CD14-positive monocyte (primary cell): ENCODE results near the gene LHX4. TPM values are rescaled to one million over a fixed set of nuclear protein-coding genes. Genes with fewer than 3 reads are reported as not detected.

ENCODE experiments used
- DNase-seq, 3 donors: peaks; one replicate each; pipeline ENCODE4 v3.0.0-alpha.2; 2011 to 2022
- H2AFZ ChIP-seq: 2 replicates; pipeline ENCODE4 v1.6.0; 2012; ENCODE audit warnings: mild to moderate bottlenecking, low read depth, low read length, inconsistent platforms; ENCODE audit not compliant: insufficient read depth, poor library complexity, severe bottlenecking
- H3K27ac ChIP-seq, 2 donors: 1 replicate in 1 of 2; 2 replicates in 1 of 2; pipeline ENCODE4 v1.5.1; 2012 to 2013; ENCODE audit warnings: low read length in 2 of 2, control low read depth in 1 of 2, inconsistent platforms in 1 of 2, low read depth in 1 of 2, mild to moderate bottlenecking in 1 of 2
- H3K27me3 ChIP-seq, 2 donors: one replicate each; pipeline versions ENCODE4 v1.6.0 to v1.6.1; 2011 to 2013; ENCODE audit warnings: low read length in 2 of 2; ENCODE audit not compliant: control insufficient read depth in 2 of 2, insufficient read depth in 2 of 2
- H3K36me3 ChIP-seq, 2 donors: replicated peaks in 1 of 2; 1 replicate in 1 of 2; 2 replicates in 1 of 2; pipeline versions ENCODE4 v1.5.1 to v1.6.1; 2012 to 2013; ENCODE audit warnings: low read length in 2 of 2, control low read depth in 1 of 2, inconsistent platforms in 1 of 2, mild to moderate bottlenecking in 1 of 2; ENCODE audit not compliant: insufficient read depth in 2 of 2, control insufficient read depth in 1 of 2
- H3K4me1 ChIP-seq, 2 donors: 1 replicate in 1 of 2; 2 replicates in 1 of 2; pipeline versions ENCODE4 v1.5.1 to v1.6.1; 2012 to 2013; ENCODE audit warnings: low read length in 2 of 2, control low read depth in 1 of 2, inconsistent platforms in 1 of 2, mild to moderate bottlenecking in 1 of 2, moderate library complexity in 1 of 2; ENCODE audit not compliant: insufficient read depth in 2 of 2, control insufficient read depth in 1 of 2
- H3K4me2 ChIP-seq: replicated peaks from 2 replicates; pipeline ENCODE3; 2012; ENCODE audit warnings: low read length, moderate library complexity, mild to moderate bottlenecking; ENCODE audit not compliant: poor library complexity, severe bottlenecking; ENCODE audit errors: extremely low read depth
- H3K4me3 ChIP-seq, 3 experiments: fragments of 200-600 bp in 1 of 3; sonication (generic) in 1 of 3; replicated peaks in 1 of 3; 1 replicate in 2 of 3; 2 replicates in 1 of 3; pipeline ENCODE4 v1.5.1; 2011 to 2013; ENCODE audit warnings: low read length in 3 of 3, mild to moderate bottlenecking in 3 of 3, control low read depth in 2 of 3, low read depth in 2 of 3, inconsistent platforms in 1 of 3, moderate library complexity in 1 of 3
- H3K79me2 ChIP-seq: 2 replicates; pipeline ENCODE4 v1.6.0; 2012; ENCODE audit warnings: mild to moderate bottlenecking, control low read depth, inconsistent platforms, low read length, moderate library complexity; ENCODE audit not compliant: insufficient read depth
- H3K9ac ChIP-seq: 2 replicates; pipeline ENCODE4 v1.6.0; 2017; ENCODE audit warnings: low read length, mild to moderate bottlenecking; ENCODE audit not compliant: insufficient read depth, poor library complexity, severe bottlenecking
- H3K9me3 ChIP-seq, 2 donors: replicated peaks in 1 of 2; 1 replicate in 1 of 2; 2 replicates in 1 of 2; pipeline versions ENCODE4 v1.5.1 to v1.6.1; 2012 to 2013; ENCODE audit warnings: low read length in 2 of 2, control low read depth in 1 of 2; ENCODE audit not compliant: control insufficient read depth in 1 of 2, insufficient read depth in 1 of 2
- H4K20me1 ChIP-seq: 2 replicates; pipeline ENCODE4 v1.6.0; 2012; ENCODE audit warnings: mild to moderate bottlenecking, low read length, control low read depth, moderate library complexity; ENCODE audit not compliant: insufficient read depth
- H3K27ac Mint-ChIP-seq, 7 donors: one replicate each; pipeline ENCODE4 v1.8.0; 2020; ENCODE audit warnings: mild to moderate bottlenecking in 7 of 7, mixed read lengths in 7 of 7, moderate library complexity in 6 of 7, inconsistent platforms in 2 of 7
- H3K27me3 Mint-ChIP-seq, 3 donors: one replicate each; pipeline ENCODE4 v1.8.0; 2021 to 2022; ENCODE audit warnings: low read depth in 3 of 3, mild to moderate bottlenecking in 3 of 3, mixed read lengths in 3 of 3, moderate library complexity in 3 of 3, inconsistent platforms in 1 of 3
- H3K36me3 Mint-ChIP-seq, 2 donors: one replicate each; pipeline ENCODE4 v1.8.0; 2020; ENCODE audit warnings: mixed read lengths in 2 of 2, inconsistent platforms in 1 of 2, mild to moderate bottlenecking in 1 of 2
- H3K4me1 Mint-ChIP-seq: one replicate; pipeline ENCODE4 v1.8.0; 2020; ENCODE audit warnings: mild to moderate bottlenecking, mixed read lengths
- H3K4me3 Mint-ChIP-seq, 2 donors: one replicate each; pipeline ENCODE4 v1.8.0; 2020; ENCODE audit warnings: mild to moderate bottlenecking in 2 of 2, mixed read lengths in 2 of 2, moderate library complexity in 1 of 2
- H3K9me3 Mint-ChIP-seq, 7 donors: one replicate each; pipeline ENCODE4 v1.8.0; 2020 to 2022; ENCODE audit warnings: mixed read lengths in 7 of 7, mild to moderate bottlenecking in 6 of 7, moderate library complexity in 6 of 7, inconsistent platforms in 2 of 7
- WGBS: methylation state at CpG from one replicate; pipeline ENCODE4 v1.1.5; 2013; ENCODE audit warnings: missing lambda C conversion rate; ENCODE audit not compliant: insufficient coverage; 5-methylcytosine and 5-hydroxymethylcytosine counted together
- intact Hi-C, 2 donors: fragments of 100-400 bp; cut with micrococcal nuclease; formaldehyde crosslinking; loops; one replicate each; pipeline versions ENCODE4 v1.15.0 to v1.15.1; 2023
- polyA plus RNA-seq, 3 donors: library from polyadenylated mRNA; depleted of rRNA in 1 of 3; unstranded in 2 of 3; stranded (reverse) in 1 of 3; fragments of 300-500 nt in 2 of 3; fragments of >200 nt in 1 of 3; fragmentation: Illumina TruSeq in 2 of 3; gene quantifications; 1 replicate in 2 of 3; 2 replicates in 1 of 3; pipeline ENCODE4 v1.2.3, GENCODE V29; 2012 to 2021
- TF ChIP-seq, protein P1 (sequence below): fragments of 200-600 bp; IDR thresholded peaks from one replicate; pipeline ENCODE4 v1.8.0; 2022; ENCODE audit warnings: antibody characterized with exemption, mild to moderate bottlenecking

LHX4 gene
- polyA plus RNA-seq, 3 donors, result not detected

DNA sequence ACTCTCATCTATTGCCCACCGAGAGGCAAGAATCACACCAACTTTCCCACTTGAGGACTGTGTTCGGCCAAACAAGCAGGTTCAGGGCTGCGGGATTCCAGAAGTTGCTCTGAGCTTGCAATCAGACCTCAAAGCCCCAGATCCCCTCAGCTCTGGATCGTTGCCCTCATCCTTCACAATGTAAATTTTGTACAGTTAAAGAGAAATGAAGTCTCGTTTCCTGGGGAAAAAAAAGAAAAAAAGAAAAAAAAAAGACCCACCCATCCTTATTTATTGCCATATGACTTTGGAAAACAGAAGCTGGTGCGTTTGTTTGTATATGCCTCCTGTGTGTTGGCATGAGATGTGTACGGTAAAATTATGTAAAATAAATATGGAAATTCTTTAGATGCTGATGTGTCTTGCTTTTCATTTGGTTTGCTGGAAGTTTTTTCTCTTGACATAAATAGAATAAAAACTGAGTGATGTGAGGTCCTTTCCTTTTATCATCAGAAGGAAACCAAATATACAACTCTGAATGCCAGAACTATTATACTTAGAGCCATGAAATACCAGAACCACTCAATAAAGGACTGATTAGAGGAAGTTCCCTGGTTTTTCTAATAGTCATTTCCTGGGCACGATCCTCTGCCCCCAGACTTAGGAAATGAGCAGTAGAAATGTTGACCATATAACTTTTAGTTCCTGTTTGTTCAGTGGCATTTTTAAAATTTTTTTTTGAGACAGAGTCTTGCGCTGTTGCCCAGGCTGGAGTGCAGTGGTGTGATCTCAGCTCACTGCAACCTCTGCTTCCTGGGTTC lies 48.7 kb downstream of the LHX4 start:
- Mint-ChIP-seq H3K36me3 (peaks cover 20 to 45% of the 10 kb centered on the region in 2 donors), H3K9me3 (peaks cover 0 to 3% (median 0%) of the 10 kb centered on the region in 7 donors), H3K4me3 (peak overlapping the region; percentile 45 to 76), H3K27ac (peak overlapping the region; percentile 89 to 97 (median 95)), H3K4me1 (peaks cover 63% of the 10 kb centered on the region), H3K27me3 (no peaks in the 10 kb centered on the region)
- peak; percentile 79 to 95 (median 85) for DNase-seq
- H3K27ac ChIP-seq, result peak overlapping the region; percentile 86 to 90
- no peak overlapping the region for H2AFZ ChIP-seq
- H3K9ac ChIP-seq, result peak overlapping the region; percentile 44
- H3K36me3 ChIP-seq, result peaks cover 0 to 8% of the 10 kb centered on the region in 2 donors
- H4K20me1 ChIP-seq, result no peaks in the 10 kb centered on the region
- WGBS, result 0% methylated on average over 2 of the region's 9 CpGs
- peak overlapping the region in 2 of 3 experiments; percentile 14 to 58 for H3K4me3 ChIP-seq
- intact Hi-C loops, result loop anchor here in 1 of 2 donors (10.0 kb wide), 1 partner anchor 126 kb away; no protein-coding TSS in a partner anchor
- no peaks in the 10 kb centered on the region for H3K79me2 ChIP-seq
- peaks cover 64 to 69% of the 10 kb centered on the region in 2 donors for H3K4me1 ChIP-seq
- H3K4me2 ChIP-seq, result peak overlapping the region; percentile 57
- H3K27me3 ChIP-seq, result no peaks in the 10 kb centered on the region
- TF ChIP-seq, protein P1, sequence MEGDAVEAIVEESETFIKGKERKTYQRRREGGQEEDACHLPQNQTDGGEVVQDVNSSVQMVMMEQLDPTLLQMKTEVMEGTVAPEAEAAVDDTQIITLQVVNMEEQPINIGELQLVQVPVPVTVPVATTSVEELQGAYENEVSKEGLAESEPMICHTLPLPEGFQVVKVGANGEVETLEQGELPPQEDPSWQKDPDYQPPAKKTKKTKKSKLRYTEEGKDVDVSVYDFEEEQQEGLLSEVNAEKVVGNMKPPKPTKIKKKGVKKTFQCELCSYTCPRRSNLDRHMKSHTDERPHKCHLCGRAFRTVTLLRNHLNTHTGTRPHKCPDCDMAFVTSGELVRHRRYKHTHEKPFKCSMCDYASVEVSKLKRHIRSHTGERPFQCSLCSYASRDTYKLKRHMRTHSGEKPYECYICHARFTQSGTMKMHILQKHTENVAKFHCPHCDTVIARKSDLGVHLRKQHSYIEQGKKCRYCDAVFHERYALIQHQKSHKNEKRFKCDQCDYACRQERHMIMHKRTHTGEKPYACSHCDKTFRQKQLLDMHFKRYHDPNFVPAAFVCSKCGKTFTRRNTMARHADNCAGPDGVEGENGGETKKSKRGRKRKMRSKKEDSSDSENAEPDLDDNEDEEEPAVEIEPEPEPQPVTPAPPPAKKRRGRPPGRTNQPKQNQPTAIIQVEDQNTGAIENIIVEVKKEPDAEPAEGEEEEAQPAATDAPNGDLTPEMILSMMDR, result no peak
- H3K9me3 ChIP-seq, result no peaks in the 10 kb centered on the region

DNA sequence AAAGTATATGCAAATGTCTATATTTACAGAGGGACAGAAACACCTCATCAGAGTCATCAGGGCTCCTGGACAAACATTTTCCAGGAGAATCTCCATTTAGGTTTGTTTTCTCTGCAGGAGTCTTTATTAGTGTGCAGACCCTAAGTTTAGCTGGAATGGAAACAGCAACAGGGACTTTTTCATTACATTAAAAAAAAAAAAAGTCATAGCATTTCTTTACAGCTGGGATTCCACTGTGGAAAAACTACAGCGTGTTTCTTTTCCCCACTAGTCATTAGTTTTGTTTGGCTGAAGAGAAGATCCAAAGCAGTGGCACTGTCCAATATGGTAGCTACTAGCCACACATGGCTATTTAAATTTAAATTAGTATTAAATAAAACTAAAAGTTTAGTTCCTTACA lies 49.6 kb downstream of the LHX4 start:
- Mint-ChIP-seq H3K4me1 (peaks cover 63% of the 10 kb centered on the region), H3K9me3 (peaks cover 0 to under 1% (median 0%) of the 10 kb centered on the region in 7 donors), H3K4me3 (no peak overlapping the region), H3K36me3 (peaks cover 14 to 43% of the 10 kb centered on the region in 2 donors), H3K27ac (peak overlapping the region; percentile 89 to 97 (median 95)), H3K27me3 (no peaks in the 10 kb centered on the region)
- Histone ChIP-seq H3K9ac (no peak overlapping the region), H3K4me3 (peak overlapping the region in 1 of 3 experiments; percentile 58), H2AFZ (no peak overlapping the region), H3K4me1 (peaks cover 64 to 69% of the 10 kb centered on the region in 2 donors), H3K79me2 (no peaks in the 10 kb centered on the region), H3K4me2 (peak overlapping the region; percentile 57), H3K27me3 (no peaks in the 10 kb centered on the region), H3K9me3 (no peaks in the 10 kb centered on the region), H3K27ac (peak overlapping the region; percentile 76 to 90), H3K36me3 (peaks cover 0 to 2% of the 10 kb centered on the region in 2 donors), H4K20me1 (no peaks in the 10 kb centered on the region)
- TF ChIP-seq, protein P1, result no peak
- intact Hi-C loops, result loop anchor here in 1 of 2 donors (10.0 kb wide), 1 partner anchor 125 kb away; no protein-coding TSS in a partner anchor
- DNase-seq, result no peak
- no CpG with 5 or more reads among the region's 1 CpG for WGBS
